Endothelial cell of umbilical vein (primary cell): ENCODE data around the gene BCAN. TPM values are rescaled to one million over a fixed set of nuclear protein-coding genes. Genes with fewer than 3 reads are reported as not detected.

Experiments used
- BruUV-seq: library from RNA; stranded (reverse); fragments of 400-500 nt; replicated peaks from 2 replicates; lab custom pipeline; 2021; lab: Mats Ljungman, UMichigan
- CTCF ChIA-PET: fragments of 300-600, 350-600 bp; sonication (Branson Sonifier 250); formaldehyde crosslinking; loops from one replicate; lab custom pipeline; 2021; ENCODE audit warnings: antibody characterized with exemption, inconsistent platforms; lab: Charles Lee
- POLR2A ChIA-PET: fragments of 300-600, 350-600 bp; sonication (Branson Sonifier 250); formaldehyde crosslinking; loops from one replicate; lab custom pipeline; 2021; ENCODE audit warnings: antibody characterized with exemption, inconsistent platforms; lab: Charles Lee
- DNase-seq: peaks from one replicate; pipeline ENCODE4 v3.0.0-alpha.2; 2011; ENCODE audit warnings: low read depth, low spot score
- FAIRE-seq: peaks from 2 replicates; lab custom pipeline; 2011; peaks lifted over from hg19 to GRCh38; lab: Jason Lieb, UNC
- H2AFZ ChIP-seq: 2 replicates; pipeline ENCODE4 v1.6.0; 2012; ENCODE audit warnings: low read depth, low read length, control low read depth, inconsistent platforms
- H3K27ac ChIP-seq: 2 replicates; pipeline ENCODE4 v1.5.1; 2011; ENCODE audit warnings: low read depth, mild to moderate bottlenecking, control low read depth, low read length, moderate library complexity; ENCODE audit not compliant: insufficient read depth
- H3K27me3 ChIP-seq, 2 experiments: 2 replicates each; pipeline versions ENCODE4 v1.6.0 to v1.6.1; 2011; ENCODE audit warnings: low read length in 2 of 2, mixed read lengths in 1 of 2; ENCODE audit not compliant: control insufficient read depth in 2 of 2, insufficient read depth in 2 of 2
- H3K36me3 ChIP-seq, 2 experiments: 2 replicates in 1 of 2; 3 replicates in 1 of 2; pipeline ENCODE4 v1.5.1; 2011; ENCODE audit warnings: low read length in 2 of 2, mild to moderate bottlenecking in 1 of 2, moderate library complexity in 1 of 2; ENCODE audit not compliant: control insufficient read depth in 2 of 2, insufficient read depth in 2 of 2; ENCODE audit errors: extremely low read depth in 1 of 2
- H3K4me1 ChIP-seq: 3 replicates; pipeline ENCODE4 v1.5.1; 2011; ENCODE audit warnings: mild to moderate bottlenecking, low read length; ENCODE audit not compliant: control insufficient read depth, insufficient read depth; ENCODE audit errors: extremely low read depth
- H3K4me2 ChIP-seq: 2 replicates; pipeline ENCODE4 v1.6.1; 2011; ENCODE audit warnings: low read length, control low read depth, mixed read lengths; ENCODE audit not compliant: insufficient read depth
- H3K4me3 ChIP-seq, 3 experiments: fragments of 200-600 bp in 1 of 3; sonication (generic), shearing (Covaris generic) in 1 of 3; replicated peaks in 1 of 3; 2 replicates each; pipeline ENCODE4 v1.5.1; 2011 to 2016; ENCODE audit warnings: control low read depth in 3 of 3, low read length in 3 of 3, mild to moderate bottlenecking in 2 of 3, inconsistent platforms in 1 of 3, low read depth in 1 of 3, moderate library complexity in 1 of 3; ENCODE audit not compliant: insufficient read depth in 1 of 3
- H3K79me2 ChIP-seq: 2 replicates; pipeline ENCODE4 v1.6.0; 2012; ENCODE audit warnings: low read length, inconsistent platforms; ENCODE audit not compliant: control insufficient read depth, insufficient read depth
- H3K9ac ChIP-seq: replicated peaks from 2 replicates; pipeline ENCODE3; 2011; ENCODE audit warnings: low read length, control low read depth; ENCODE audit not compliant: insufficient read depth; ENCODE audit errors: extremely low read depth
- H3K9me1 ChIP-seq: replicated peaks from 3 replicates; pipeline ENCODE4 v1.6.0; 2011; ENCODE audit warnings: mild to moderate bottlenecking, low read length; ENCODE audit not compliant: control insufficient read depth, insufficient read depth; ENCODE audit errors: extremely low read depth
- H3K9me3 ChIP-seq: replicated peaks from 2 replicates; pipeline ENCODE4 v1.5.1; 2012; ENCODE audit warnings: low read length, inconsistent platforms; ENCODE audit not compliant: control insufficient read depth, insufficient read depth
- H4K20me1 ChIP-seq: replicated peaks from 2 replicates; pipeline ENCODE3; 2011; ENCODE audit warnings: mild to moderate bottlenecking, low read length; ENCODE audit not compliant: control insufficient read depth, insufficient read depth; ENCODE audit errors: extremely low read depth
- CTCF ChIP-seq, 2 donors: IDR thresholded peaks; 1 replicate in 1 of 2; 2 replicates in 1 of 2; pipeline ENCODE4 v1.5.1; 2011; ENCODE audit warnings: low read length in 2 of 2, mild to moderate bottlenecking in 2 of 2, moderate library complexity in 2 of 2, control low read depth in 1 of 2, inconsistent platforms in 1 of 2, low read depth in 1 of 2; ENCODE audit not compliant: insufficient read depth in 1 of 2; ENCODE audit errors: extremely low read depth in 1 of 2
- FOS ChIP-seq: IDR thresholded peaks from 2 replicates; pipeline ENCODE4 v1.6.1; 2011; ENCODE audit warnings: mild to moderate bottlenecking, low read length, moderate library complexity, borderline replicate concordance; ENCODE audit not compliant: insufficient read depth
- GATA2 ChIP-seq: IDR thresholded peaks from 2 replicates; pipeline ENCODE4 v1.7.0; 2011; ENCODE audit warnings: low read depth, mild to moderate bottlenecking, moderate library complexity, mixed read lengths, low read length; ENCODE audit not compliant: insufficient read length, insufficient read depth
- JUN ChIP-seq: IDR thresholded peaks from 2 replicates; pipeline ENCODE4 v1.6.1; 2011; ENCODE audit warnings: borderline replicate concordance, low read depth; ENCODE audit not compliant: insufficient read length, insufficient read depth
- MYC ChIP-seq: IDR thresholded peaks from one replicate; pipeline ENCODE4 v1.6.1; 2011; ENCODE audit warnings: mild to moderate bottlenecking, low read depth, low read length
- POLR2A ChIP-seq: IDR thresholded peaks from 2 replicates; pipeline ENCODE4 v1.6.1; 2012; ENCODE audit warnings: low read depth, mild to moderate bottlenecking, control low read depth, low read length
- POLR2AphosphoS5 ChIP-seq: IDR thresholded peaks from 2 replicates; pipeline ENCODE4 v1.6.1; 2012; ENCODE audit warnings: low read depth, mild to moderate bottlenecking, control low read depth, low read length, moderate library complexity; ENCODE audit not compliant: insufficient read depth
- dilution Hi-C: fragments of 300-500 bp; cut with MboI; formaldehyde crosslinking; loops from one replicate; pipeline ENCODE4 v1.15.0; 2019; ENCODE audit warnings: low sequenced_read_pairs; ENCODE audit not compliant: extremely low pct_ligation_motif_present
- intact Hi-C: fragments of 100-400 bp; cut with micrococcal nuclease; formaldehyde crosslinking; loops from one replicate; pipeline ENCODE4 v1.10.0; 2022
- polyA plus RNA-seq, 4 experiments: library from polyadenylated mRNA; depleted of rRNA in 3 of 4; stranded (reverse) in 3 of 4; unstranded in 1 of 4; fragments of >200 nt; gene quantifications; 2 replicates each; pipeline versions ENCODE4 v1.2.1 to v1.2.3, GENCODE V29; 2011 to 2012; ENCODE audit warnings: missing spikeins in 1 of 4
- total RNA-seq: library from RNA; stranded (reverse); gene quantifications from 2 replicates; pipeline ENCODE4 v1.2.3, GENCODE V29; 2021
- TF ChIP-seq, protein P1 (sequence below): IDR thresholded peaks from 2 replicates; pipeline ENCODE4 v1.6.1; 2011; ENCODE audit not compliant: insufficient read depth, insufficient read length

The BCAN gene
- total and polyA plus RNA-seq, 2 donors (not counting 3 experiments of a cell fraction or from before 2014, with no cell fraction given), result 0.15 TPM; not detected in 1

- peak overlapping the region; percentile 72 for H3K4me2 ChIP-seq
- H3K27me3 ChIP-seq, result peaks cover 3 to 9% of the 10 kb centered on the region in 2 experiments
- CTCF ChIA-PET, result interaction anchor here (1.0 to 8.7 kb wide), 9 partner anchors 10 to 268 kb away, joined by 3 to 237 read pairs (median 7); partner anchors contain the start of genes HAPLN2 and NES
- H3K79me2 ChIP-seq, result no peaks in the 10 kb centered on the region
- BruUV-seq, result TSS peak; percentile 50
- H3K9ac ChIP-seq, result peak overlapping the region; percentile 76
- peak overlapping the region; percentile 85 for H3K27ac ChIP-seq
- peak overlapping the region; percentile 22 for H2AFZ ChIP-seq
- FAIRE-seq, result peak; percentile 90
- H4K20me1 ChIP-seq, result no peaks in the 10 kb centered on the region
- H3K9me1 ChIP-seq, result no peaks in the 10 kb centered on the region
- no peaks in the 10 kb centered on the region for H3K36me3 ChIP-seq
- H3K9me3 ChIP-seq, result no peaks in the 10 kb centered on the region
- intact Hi-C loops, result loop anchor here (1.0 to 2.0 kb wide), 5 partner anchors 18 to 237 kb away; no protein-coding TSS in a partner anchor
- dilution Hi-C loops, result no loop called here
- peak; percentile 96 for DNase-seq
- POLR2A ChIA-PET, result interaction anchor here (4.5 kb wide), 1 partner anchor 16 kb away, joined by 32 read pairs; the partner anchor contains the start of gene NES
- H3K4me1 ChIP-seq, result peaks cover 66% of the 10 kb centered on the region
- peak overlapping the region in 1 of 3 experiments; percentile 59 for H3K4me3 ChIP-seq
- TF ChIP-seq MYC (peak; percentile 73), FOS (peak; percentile 97), CTCF (IDR thresholded peaks at IDR 0.05; ENCODE audit: extremely low read depth in 1 of 2, insufficient read depth in 1 of 2, low read depth in 1 of 2, low read length in 2 of 2) (peak; percentile 100), JUN (peak; percentile 88), POLR2AphosphoS5 (peak; percentile 97), POLR2A (peak; percentile 83), GATA2 (no peak)
- TF ChIP-seq, protein P1, sequence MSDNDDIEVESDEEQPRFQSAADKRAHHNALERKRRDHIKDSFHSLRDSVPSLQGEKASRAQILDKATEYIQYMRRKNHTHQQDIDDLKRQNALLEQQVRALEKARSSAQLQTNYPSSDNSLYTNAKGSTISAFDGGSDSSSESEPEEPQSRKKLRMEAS, result no peak
Observed at GRCh38 chr1:156659988-156660751, 18.3 kb downstream of the BCAN start.
